Limb (tissue), 2 donors: ENCODE data around the gene ZNF592.
"Not testable (repeated sequence)": the region's sequence is repeated elsewhere in the genome, so short reads cannot be mapped to it uniquely, and the experiment has no call there.

Experiments used
- DNase-seq, 2 donors: peaks; one replicate each; pipeline ENCODE4 v3.0.0-alpha.2; 2016; ENCODE audit errors: extremely low spot score in 2 of 2

ZNF592 gene

DNA sequence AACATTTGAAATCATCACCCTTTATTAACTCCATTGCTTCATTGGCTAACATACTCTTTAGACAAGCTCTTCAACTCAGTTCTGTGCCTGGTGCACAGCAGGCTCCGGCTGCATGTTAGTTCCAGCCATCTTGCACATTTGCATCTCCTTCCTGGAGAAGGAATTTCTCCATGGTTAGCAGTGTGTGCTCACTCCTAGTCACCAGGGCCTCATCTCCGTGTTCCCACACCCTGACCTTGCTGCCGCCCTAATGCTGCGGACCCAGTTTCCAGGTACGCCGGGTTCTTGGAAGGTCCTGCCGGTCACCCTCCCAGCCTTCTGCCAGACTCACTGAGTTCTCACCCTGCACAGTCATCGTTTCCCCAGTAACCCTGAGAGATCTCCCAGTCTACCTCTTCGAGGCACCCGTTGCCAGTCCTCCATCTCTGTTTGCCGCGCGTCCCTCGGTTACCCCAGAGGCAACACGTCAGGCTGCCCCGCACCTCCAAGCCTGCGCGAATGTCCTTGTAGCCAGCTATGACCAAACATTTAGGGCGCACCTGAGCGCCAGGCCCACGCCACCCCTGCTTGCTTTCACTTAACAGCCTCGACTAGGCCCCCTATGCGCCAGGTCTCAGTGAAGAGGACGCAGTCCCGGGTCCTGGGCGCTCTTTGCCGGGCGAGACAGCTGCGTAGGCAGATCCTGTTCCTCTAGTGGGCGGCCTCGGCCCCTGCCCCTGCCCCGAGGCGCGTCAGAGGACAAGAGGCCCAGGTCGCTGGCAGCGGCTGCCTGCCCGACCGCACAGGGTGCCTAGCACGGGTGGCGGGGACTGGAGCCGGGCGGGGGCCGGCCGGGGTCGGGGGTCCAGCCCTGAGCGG, 747 bp upstream of the ZNF592 start:
- peak; percentile 60 to 85 for DNase-seq

DNA sequence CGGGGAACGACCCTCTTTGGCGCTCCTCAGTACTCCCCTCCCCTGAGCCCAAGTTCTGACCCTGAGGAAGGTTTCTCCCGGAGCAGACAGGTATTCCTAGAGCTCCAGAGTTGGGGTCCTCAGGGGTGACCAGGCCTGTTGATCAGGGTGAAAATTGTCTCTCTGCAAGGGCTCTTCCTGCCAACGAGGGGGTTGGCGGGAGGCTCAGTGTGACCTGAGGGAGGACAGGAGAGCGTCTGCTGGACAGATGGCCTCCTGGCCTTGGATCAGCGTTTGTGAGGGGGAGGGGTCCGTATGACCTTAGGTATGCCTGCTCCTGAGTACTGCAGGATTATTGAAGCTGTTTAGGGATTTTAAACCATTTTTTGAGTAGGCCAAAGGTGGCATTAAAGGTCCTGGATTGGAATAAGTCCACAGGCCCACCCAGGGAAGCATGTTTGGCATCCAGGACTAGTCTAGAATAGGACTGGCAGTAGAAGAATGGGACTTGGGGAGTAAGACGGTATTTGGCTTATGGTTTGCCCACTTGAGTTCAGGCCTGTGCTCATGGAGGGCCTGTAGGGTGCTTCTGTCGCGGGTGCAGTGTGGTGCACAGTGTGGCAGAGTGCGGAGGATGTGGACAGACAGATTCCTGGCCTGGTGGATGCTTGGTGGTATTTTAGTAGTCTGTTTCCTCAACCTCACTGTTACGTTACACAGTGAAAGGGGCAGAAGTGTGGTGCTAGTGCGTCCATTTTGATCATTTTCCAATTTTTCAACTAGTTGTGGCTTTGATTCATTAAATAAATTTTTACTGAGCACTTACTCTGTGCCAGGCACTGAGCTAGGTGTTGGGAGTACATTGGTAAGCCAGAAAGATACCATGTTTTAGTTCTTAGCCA, 959 bp downstream of the ZNF592 start:
- DNase-seq, result no peak

DNA sequence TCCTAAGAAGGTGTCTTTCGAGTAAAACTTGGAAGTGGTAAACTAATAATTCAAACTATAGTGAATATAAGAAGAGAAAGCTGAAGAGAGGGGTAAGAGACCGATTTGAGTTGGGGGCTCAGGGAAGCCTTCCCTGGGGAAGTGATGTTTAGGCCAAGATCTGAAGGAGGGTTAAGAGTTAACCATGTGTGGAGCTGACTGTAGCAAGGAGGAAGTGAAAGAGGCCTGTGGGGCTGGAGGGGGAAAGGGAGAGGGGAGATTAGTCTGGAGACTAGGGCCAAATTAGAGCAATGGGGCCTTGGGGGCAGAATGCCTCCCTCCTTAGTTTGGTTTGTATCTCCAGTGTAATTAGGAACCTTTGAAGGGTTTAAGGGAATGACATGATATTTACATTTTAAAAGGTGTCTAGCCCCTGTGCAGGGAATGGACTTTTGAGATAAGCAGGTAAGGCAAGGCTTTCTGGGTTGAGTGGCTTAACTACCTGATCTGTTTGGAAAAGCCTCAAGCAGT, 2.2 kb downstream of the ZNF592 start:
- DNase-seq, result no peak

DNA sequence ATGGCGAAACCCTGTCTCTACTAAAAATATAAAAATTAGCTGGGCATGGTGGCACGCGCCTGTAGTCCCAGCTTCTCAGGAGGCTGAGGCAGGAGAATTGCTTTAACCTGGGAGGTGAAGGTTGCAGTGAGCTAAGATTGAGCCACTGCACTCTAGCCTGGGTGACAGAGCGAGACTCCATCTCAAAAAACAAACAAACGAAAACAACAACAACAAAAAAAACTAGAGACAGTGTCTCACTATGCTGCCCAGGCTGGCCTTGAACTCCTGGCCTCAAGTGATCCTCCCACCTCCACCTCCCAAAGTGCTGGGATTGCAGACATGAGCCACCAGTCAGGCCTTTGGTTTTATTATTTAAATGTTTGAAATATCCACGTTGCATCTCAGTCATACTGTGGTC, 3.3 kb downstream of the ZNF592 start:
- DNase-seq, result not testable (repeated sequence)

DNA sequence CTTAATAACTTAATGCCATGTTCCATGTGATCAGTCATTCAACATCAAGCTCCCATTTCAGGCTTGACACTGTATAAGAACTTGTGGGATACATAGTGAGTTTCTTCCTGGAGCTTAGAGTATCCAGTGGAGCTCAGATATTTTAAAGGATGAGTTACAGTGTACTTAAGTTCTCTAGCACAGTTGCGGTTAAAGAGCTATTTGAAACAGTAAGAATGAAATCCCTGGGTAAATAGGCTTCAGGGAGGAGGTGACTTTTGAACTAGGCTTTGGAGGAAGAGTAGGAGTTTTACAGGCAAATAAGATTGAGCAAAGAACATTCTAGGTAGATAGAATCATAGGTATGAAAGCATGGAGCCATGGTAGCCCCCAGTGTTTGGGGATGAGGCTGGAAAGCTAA, 3.8 kb downstream of the ZNF592 start:
- no peak for DNase-seq

DNA sequence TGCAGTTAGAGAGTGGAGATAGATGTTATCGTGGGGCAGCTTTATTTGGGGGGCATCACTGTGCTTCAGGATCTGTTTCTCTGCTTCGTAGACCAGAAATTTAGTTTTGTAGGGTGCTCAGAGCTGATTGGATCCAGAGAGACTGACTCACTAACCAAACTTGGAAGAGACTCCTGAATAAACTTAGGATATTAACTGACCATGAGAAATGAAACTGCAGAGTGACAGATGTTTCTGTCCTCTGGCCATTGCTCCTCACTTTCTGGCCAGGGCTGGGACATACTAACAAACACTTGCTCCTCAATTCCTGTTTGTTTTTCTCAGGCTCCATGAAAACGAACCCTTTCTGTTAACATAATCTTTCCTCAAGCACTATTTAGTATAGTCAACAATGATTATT, 4.3 kb downstream of the ZNF592 start:
- no peak for DNase-seq

DNA sequence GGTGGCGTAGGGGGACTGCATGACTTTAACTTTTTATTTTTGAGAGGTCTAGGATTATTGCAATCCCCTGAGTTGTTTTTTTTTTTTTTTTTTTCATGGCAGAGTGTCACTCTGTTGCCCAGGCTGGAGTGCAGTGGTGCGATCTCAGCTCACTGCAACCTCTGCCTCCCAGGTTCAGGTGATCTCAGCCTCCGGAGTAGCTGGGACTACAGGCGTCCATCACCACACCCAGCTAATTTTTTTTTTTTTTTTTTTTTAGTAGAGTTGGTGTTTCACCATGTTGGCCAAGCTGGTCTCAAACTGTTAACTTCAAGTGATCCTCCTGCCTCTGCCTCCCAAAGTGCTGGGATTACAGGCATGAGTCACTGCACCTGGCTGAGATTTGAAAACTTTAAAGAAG, 6.5 kb downstream of the ZNF592 start:
- DNase-seq, result not testable (repeated sequence)

DNA sequence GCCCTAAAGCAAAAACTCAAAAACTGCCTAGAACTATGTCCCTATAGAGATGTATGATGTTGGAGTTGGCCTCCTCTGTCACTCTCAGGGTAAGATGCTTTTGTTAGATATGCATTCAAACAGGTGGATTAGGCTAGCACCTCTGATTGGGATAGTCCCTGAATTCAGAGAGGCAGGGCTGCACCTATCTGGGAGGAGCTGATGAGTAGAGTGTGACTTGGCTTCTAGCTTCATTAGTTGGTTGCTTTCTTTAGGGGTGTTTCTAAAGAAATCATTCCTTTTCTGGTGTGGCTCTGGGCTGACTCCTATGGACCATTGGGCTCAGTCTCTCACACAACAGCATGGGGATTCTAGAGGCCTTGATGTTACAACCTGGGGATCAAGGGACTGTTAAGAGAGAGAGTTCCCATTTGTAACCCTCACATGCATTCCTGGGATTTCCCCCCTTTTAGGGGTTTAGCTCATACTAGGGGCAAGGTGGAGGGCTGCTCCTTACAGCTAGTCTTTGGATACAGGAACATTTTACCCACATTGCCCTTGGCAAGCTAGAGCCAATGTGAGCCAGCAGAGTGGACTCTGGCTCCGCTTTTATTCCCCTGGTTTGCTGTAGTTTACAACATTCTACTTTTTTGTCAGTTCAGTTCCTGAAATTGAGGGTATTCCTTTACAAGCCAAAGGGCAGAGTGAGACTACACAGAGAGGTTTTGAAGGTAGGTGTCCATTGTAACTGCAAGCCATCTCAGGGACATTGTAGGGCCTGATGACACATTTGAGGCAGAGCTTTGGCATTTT, 7.5 kb downstream of the ZNF592 start:
- no peak for DNase-seq

DNA sequence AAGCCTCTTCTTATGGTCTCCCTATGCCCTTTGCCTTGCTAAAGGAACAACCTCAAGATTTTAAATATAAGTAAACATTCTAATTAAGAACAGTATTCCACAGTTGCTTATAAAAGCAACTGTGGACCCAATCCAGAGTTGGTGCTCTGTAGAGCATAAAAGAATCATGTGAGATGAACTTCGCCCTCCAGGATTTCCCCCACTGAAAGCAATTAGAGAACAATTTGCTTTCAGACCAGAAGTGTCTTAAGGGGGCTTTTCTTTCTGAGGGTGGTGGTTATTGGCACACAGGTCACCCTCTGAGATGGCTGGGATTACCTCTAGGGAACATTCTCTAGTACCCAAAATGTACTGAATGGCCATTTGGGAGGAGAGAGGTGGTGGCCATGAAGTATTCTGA, 10.6 kb downstream of the ZNF592 start:
- DNase-seq, result no peak

DNA sequence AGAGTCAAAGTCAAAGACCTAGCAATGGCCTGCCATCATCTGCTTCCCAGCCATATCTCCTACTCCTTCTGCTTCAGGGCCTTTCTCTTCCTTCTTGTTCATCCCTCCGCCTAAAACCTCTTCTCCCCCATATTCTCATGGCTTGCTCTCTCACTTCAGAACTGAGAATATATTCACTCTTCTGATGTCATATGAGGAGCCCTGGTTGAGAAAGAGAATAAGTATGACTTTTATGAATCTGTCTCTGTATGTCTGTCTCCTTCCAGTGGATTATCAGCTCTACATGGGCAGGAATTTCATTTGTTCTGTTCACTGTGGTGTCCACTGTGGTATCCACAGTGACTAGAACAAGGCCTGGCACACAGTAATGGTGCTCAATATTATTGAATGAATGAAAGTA, 11.8 kb downstream of the ZNF592 start:
- no peak for DNase-seq

DNA sequence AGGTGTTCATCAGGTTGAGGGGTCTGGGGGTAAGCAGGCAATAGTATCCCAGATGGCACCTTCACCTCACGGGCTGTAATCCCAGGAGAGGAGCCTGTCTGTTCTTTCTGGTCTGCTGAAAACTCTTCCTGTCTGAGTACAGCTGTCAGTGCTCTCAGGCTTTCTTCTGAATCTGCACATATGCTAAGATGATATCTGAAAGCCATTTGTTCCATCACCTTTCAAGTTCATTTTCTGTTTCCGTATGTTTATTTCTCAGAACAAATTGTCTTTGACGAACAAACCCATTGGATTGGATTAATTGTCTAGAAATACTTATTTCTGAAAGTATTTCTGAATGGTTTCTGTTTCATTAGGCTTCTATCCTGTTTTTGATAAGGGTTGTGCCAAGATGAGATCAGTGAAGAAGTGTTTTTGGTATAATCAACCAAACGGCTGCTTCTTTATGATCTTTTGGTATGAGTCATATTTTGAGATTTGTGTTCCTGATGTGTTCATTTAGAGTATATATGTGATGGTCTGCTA, 13.3 kb downstream of the ZNF592 start:
- DNase-seq, result no peak

DNA sequence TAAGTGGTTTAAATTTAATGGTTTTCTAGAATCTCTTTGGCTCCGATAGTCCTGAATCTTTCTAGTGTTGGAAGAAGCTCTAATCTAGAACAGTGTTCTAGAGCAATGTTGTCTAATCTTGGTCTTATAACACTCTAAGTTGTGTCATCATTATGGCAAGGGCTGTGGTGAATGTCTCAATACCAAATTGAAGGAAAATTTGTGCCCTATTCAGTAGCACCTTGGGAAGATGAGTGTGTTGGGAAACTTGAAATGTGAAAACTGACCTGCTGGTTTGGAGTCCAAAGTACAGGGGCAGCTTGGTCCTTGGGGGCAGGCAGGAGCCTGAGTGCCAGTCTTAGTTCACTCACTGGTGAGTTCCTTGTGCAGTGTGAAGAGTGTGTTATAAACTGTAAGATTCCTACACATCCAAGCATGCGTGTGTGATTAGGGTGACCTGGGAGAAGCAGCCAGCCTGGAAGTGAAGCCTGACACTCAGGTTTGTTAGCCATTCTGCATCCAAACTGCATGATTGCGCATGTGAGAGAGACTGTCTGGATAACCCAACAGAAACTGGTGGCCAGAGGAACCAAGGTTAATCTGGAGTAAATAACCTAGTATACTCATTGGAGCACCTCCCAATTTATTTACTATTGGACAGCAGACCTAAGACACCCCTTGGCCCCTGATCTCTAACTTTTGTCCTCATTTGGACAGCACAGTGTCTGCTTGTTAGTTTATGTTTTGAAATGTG, 14.6 kb downstream of the ZNF592 start:
- DNase-seq, result no peak

DNA sequence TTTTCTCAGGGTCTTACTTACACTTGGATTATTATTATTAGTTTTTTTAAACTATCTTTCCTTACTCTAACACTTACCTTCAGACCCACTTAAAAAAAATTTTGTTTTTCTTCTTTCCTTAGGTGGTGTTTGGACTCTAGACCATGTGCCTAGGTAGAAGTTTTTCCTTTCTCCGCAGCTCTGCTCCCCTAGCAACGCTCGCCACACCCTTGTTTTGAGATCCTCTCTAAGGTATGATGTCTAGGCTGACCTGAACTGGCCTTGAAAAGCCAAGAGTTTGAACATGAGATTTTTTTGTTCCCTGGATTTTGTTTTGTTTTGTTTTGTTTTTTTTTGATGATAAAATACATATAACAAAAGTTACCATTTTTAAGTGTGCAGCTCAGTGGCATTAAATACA, 16.2 kb downstream of the ZNF592 start:
- no peak for DNase-seq

DNA sequence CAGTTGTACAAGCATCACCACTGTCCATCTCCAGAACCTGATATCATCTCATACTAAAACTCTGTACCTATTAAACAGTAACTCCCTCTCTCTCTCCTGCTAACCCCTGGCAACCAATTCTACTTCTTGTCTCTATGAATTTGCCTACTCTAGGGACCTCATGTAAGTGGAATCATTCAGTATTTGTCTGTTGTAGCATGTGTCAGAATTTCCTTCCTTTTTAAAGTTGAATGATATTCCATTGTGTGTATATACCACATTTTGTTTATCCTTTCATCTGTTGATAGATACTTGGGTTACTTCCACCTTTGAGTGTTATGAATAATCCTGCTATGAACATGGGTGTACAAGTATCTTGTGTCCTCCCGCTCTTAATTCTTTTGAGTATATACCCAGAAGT, 16.6 kb downstream of the ZNF592 start:
- DNase-seq, result no peak

DNA sequence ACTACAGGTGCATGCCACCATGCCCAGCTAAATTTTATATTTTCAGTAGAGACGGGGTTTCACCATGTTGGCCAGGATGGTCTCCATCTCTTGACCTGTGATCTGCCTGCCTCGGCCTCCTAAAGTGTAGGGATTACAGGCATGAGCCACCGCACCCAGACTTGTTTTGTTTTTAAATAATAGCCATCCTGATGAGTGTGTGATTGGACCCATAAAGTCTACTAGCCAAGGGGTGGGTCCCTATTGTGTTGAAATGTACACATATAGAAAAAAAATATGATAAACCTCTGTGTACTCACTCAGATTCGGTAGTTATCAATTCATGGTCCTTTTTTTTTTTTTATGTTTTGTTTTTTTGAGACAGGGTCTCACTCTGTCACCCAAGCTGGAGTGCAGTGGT, 17.3 kb downstream of the ZNF592 start:
- no peak for DNase-seq

DNA sequence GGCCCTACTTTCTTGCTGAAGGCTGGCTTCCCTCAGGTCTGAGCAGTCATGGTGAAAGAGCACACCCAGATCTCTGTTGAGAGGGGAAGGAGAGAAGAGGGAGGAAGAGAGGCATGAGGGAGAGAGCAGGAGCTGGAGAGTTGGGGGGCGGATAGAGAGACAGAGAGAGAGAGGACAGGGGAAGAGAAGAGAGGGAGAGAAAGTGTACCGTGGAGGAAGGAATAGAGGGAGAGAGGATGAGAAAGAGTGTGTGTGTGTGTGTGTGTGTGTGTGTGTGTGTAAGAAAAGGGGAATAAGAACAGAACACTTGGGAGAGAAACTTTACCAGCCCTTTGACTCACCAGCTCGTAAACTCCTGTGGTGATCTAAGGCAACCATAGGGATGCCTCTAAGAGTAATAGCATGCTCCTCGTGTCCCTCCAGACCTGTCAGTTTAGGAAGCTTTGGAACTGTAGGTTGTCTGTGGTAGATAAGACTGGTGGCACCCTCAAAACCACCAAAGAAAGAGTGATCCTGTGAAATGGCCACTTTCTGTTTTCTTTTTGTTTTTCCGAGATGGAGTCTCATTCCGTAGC, 18.2 kb downstream of the ZNF592 start:
- no peak for DNase-seq

DNA sequence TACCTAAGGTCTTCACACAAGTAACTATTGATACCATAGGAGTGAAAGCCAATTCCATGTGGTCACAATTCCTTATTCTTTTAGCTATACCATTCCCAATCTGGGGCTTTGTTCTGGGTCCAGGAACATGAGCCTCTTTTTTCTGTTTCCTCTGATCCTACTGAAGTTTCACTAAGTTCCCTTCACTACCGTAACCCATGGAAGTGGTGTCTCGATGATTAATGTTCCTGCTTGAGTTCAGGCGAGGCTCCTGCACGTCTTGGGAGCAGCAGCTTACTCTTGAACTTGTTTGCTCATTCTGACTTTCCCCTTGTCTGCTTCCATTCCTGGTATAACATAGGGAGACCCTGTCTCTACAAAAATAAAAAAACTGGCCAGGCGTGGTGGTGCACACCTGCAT, 23.6 kb downstream of the ZNF592 start:
- DNase-seq, result no peak

DNA sequence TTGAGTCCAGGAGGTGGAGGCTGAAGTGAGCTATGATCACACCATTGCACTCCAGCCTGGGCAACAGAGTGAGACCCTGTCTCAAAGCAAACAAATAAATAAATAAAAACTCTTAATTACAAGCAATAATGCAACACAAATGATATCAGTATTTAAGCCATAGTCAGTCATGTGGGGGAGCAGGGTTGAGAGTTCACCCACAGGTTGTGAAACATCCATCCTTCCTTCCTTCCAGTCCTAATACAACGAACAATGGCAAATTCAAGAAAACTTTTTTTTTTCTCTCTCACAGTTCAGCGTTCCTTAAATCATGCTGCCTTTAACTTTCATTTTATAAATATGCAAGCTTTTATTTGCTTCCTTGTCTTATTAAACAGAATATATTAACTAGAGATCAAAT, 24.1 kb downstream of the ZNF592 start:
- DNase-seq, result no peak

DNA sequence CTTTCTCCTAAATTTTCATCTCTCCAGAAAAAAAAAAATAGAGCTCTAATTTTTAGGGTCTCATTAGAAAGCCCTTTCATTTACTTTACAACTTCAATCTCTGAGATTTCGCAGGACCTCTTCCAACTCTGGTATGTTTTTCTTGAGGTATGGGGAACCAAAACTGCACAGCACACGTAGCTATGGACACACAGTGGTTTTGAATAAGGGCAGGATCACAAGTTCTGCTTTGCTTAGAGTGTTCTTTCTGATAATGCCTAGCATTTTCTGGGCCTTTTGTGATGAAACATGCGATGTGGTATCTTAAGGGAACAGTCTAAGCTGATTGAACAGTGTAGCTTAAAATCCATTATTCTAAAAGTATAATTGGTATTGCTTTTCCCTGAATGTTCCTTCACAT, 25.3 kb downstream of the ZNF592 start:
- DNase-seq, result no peak

DNA sequence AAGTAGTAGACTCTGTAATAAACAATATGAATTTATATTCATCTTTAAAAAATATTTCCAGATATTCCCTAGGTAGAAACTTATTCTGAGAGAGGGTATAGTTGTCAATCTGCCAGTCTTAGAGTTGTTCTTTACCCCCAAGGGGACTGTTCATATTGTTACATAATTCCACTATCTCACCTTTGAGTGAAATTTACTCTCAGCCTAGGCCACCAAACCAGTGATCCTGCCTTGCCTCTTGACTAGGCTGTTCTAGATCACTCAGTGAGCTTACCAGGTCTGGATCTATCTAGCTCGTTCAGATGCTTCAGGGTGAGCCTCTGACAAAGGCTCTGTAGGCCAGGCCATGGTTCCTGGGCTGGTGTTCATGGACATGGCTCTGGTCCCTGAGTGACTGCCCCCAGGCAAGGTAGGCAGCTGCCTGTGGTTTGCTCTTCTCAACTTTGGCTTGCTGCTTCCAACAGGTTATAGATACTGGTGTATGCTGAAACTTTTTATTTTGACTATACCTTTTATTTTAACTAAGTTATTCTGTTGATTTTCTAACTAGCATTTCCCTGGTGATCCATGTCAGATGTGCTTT, 27.6 kb downstream of the ZNF592 start:
- DNase-seq, result no peak
